Mesothelial cell of epicardium (in vitro differentiated cells): Measurements from ENCODE around the gene PIP5K1C. TPM values are rescaled to one million over a fixed set of nuclear protein-coding genes. Genes with fewer than 3 reads are reported as not detected.

Experiments used
- DNase-seq, 2 experiments: peaks; one replicate each; pipeline ENCODE4 v3.0.0; 2021; ENCODE audit warnings: low spot score in 2 of 2; ENCODE audit not compliant: unreplicated experiment in 2 of 2
- H3K27ac Mint-ChIP-seq: 2 replicates; pipeline ENCODE4 v1.8.0; 2021; ENCODE audit warnings: mixed read lengths
- H3K27me3 Mint-ChIP-seq: 2 replicates; pipeline ENCODE4 v1.8.0; 2021; ENCODE audit warnings: low read depth, mixed read lengths
- H3K36me3 Mint-ChIP-seq: 2 replicates; pipeline ENCODE4 v1.8.0; 2021; ENCODE audit warnings: mixed read lengths
- H3K4me1 Mint-ChIP-seq: 2 replicates; pipeline ENCODE4 v1.8.0; 2021; ENCODE audit warnings: mixed read lengths
- H3K4me3 Mint-ChIP-seq: 2 replicates; pipeline ENCODE4 v1.8.0; 2021; ENCODE audit warnings: mild to moderate bottlenecking, moderate library complexity, mixed read lengths
- H3K9me3 Mint-ChIP-seq: 2 replicates; pipeline ENCODE4 v1.8.0; 2021; ENCODE audit warnings: mixed read lengths
- CTCF ChIP-seq: fragments of 200-600 bp; sonication (generic); IDR thresholded peaks from one replicate; pipeline ENCODE4 v1.5.0; 2021; ENCODE audit warnings: antibody characterized with exemption; ENCODE audit not compliant: unreplicated experiment
- total RNA-seq: library from RNA; stranded (reverse); gene quantifications from 3 replicates; pipeline ENCODE4 v1.2.1, GENCODE V29; 2021

Gene PIP5K1C
- total RNA-seq, 1 donor from 2014 or later = 45.7 TPM

- peaks cover 35% of the 10 kb centered on the region for H3K36me3 Mint-ChIP-seq
- H3K27ac Mint-ChIP-seq = no peak overlapping the region
- TF ChIP-seq CTCF = no peak
- no peaks in the 10 kb centered on the region for H3K4me1 Mint-ChIP-seq
- H3K4me3 Mint-ChIP-seq = no peak overlapping the region
- no peaks in the 10 kb centered on the region for H3K9me3 Mint-ChIP-seq
- DNase-seq = no peak
- H3K27me3 Mint-ChIP-seq = no peaks in the 10 kb centered on the region
Measured at GRCh38 chr19:3660493-3661219, 39.6 kb downstream of the PIP5K1C start.

GRCh38 chr19:3659746-3660112, 40.5 kb downstream of the PIP5K1C start:
- no peak for DNase-seq
- H3K27ac Mint-ChIP-seq = no peak overlapping the region
- TF ChIP-seq CTCF = no peak
- H3K36me3 Mint-ChIP-seq = peaks cover 35% of the 10 kb centered on the region
- H3K4me3 Mint-ChIP-seq = no peak overlapping the region
- no peaks in the 10 kb centered on the region for H3K27me3 Mint-ChIP-seq
- no peaks in the 10 kb centered on the region for H3K9me3 Mint-ChIP-seq
- no peaks in the 10 kb centered on the region for H3K4me1 Mint-ChIP-seq

GRCh38 chr19:3658870-3659745, 41.2 kb downstream of the PIP5K1C start:
- Mint-ChIP-seq H3K4me1 (no peaks in the 10 kb centered on the region), H3K27ac (no peak overlapping the region), H3K4me3 (no peak overlapping the region), H3K9me3 (no peaks in the 10 kb centered on the region), H3K27me3 (no peaks in the 10 kb centered on the region), H3K36me3 (peaks cover 32% of the 10 kb centered on the region)
- no peak for DNase-seq
- no peak for TF ChIP-seq CTCF

DNA sequence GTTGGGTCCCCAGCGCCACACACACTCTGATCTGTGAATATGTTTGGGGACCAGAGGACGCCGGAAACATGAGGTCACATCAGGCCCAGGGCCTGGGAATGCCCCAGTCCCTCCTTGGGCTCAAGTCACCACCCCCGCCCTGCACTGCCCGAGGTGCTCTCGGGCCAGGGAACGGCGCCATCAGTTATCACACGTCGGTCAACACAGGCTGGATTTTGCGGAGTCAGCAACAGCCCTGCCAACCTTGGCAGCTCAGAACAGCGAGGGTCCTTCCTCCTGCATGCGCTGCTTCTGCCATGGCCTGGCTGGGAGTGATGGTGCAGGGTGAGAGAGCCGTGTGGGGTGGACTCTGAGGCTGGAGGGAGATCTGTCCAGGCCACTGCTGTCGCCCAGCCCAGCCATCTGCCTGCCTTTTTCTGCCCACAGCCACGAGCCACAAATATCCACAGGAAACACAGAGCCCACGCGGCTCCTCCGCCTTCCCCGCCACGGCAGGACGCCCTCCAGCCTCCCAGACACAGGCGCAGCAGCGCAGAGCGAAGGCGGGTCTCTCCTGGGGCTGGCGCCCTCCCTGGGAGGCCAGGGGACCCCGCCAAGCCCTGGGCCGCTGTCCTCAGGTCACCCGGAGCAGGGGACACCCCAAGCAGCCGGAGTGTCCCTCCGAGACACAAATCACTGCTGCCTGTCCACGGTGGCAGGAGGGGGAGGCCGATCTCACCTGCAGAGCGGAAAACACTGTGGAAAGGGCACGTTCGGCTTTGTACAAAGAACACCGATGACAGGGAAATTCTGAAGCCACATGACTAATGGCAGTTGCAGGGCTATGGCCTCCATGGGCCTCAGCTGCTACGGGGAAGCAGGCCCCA, 42.0 kb downstream of the PIP5K1C start:
- Mint-ChIP-seq H3K27me3 (no peaks in the 10 kb centered on the region), H3K27ac (no peak overlapping the region), H3K36me3 (peaks cover 24% of the 10 kb centered on the region), H3K4me3 (no peak overlapping the region), H3K4me1 (no peaks in the 10 kb centered on the region), H3K9me3 (no peaks in the 10 kb centered on the region)
- TF ChIP-seq CTCF = no peak
- DNase-seq = no peak

- Mint-ChIP-seq H3K27me3 (no peaks in the 10 kb centered on the region), H3K9me3 (no peaks in the 10 kb centered on the region), H3K27ac (no peak overlapping the region), H3K4me1 (no peaks in the 10 kb centered on the region), H3K36me3 (peaks cover 22% of the 10 kb centered on the region), H3K4me3 (no peak overlapping the region)
- no peak for DNase-seq
- no peak for TF ChIP-seq CTCF
Measured at GRCh38 chr19:3657395-3657769, 42.9 kb downstream of the PIP5K1C start.
